GM18508 (cell line): Measurements from ENCODE around the gene TAS2R39.
"Not testable (repeated sequence)": the region's sequence is repeated elsewhere in the genome, so short reads cannot be mapped to it uniquely, and the experiment has no call there.

Experiments used
- ATAC-seq: cut with Tn5 transposase; IDR thresholded peaks from one replicate; pipeline ENCODE4 v1.9.1; 2021; ENCODE audit warnings: moderate number of reproducible peaks; ENCODE audit not compliant: insufficient read depth, unreplicated experiment

The TAS2R39 gene

GRCh38 chr7:143183024-143183423, at the start of gene TAS2R39:
Gene TAS2R39 (plus strand): TSS chr7:143183419. CDS start chr7:143183419, 0 bp downstream.
- ATAC-seq = no peak

- ATAC-seq = no peak
These were observed 36.1 kb upstream of the TAS2R39 start for GRCh38 chr7:143147070-143147469.

- ATAC-seq = no peak
These were observed 35.2 kb upstream of the TAS2R39 start for GRCh38 chr7:143148050-143148449.

GRCh38 chr7:143148651-143149050, 34.6 kb upstream of the TAS2R39 start:
- no peak for ATAC-seq

GRCh38 chr7:143150696-143151095, 32.5 kb upstream of the TAS2R39 start:
- not testable (repeated sequence) for ATAC-seq

GRCh38 chr7:143158617-143159016, 24.6 kb upstream of the TAS2R39 start:
- ATAC-seq = not testable (repeated sequence)

- no peak for ATAC-seq
These were observed 11.5 kb upstream of the TAS2R39 start for GRCh38 chr7:143171697-143172096.

GRCh38 chr7:143172354-143172753, 10.9 kb upstream of the TAS2R39 start:
- ATAC-seq = no peak

GRCh38 chr7:143176128-143176527, 7.1 kb upstream of the TAS2R39 start:
- no peak for ATAC-seq

- ATAC-seq = no peak
These were observed 5.7 kb upstream of the TAS2R39 start for GRCh38 chr7:143177374-143178119.

- ATAC-seq = not testable (repeated sequence)
These were observed 2.4 kb upstream of the TAS2R39 start for GRCh38 chr7:143180771-143181170.

- no peak for ATAC-seq
These were observed 1.9 kb upstream of the TAS2R39 start for GRCh38 chr7:143181349-143181748.

- ATAC-seq = no peak
These were observed 2.3 kb downstream of the TAS2R39 start for GRCh38 chr7:143185551-143185950.

- ATAC-seq = no peak
These were observed 5.8 kb downstream of the TAS2R39 start for GRCh38 chr7:143188994-143189393.

GRCh38 chr7:143193880-143194279, 10.7 kb downstream of the TAS2R39 start:
- no peak for ATAC-seq

- peak; percentile 61 for ATAC-seq
These were observed 15.8 kb downstream of the TAS2R39 start for GRCh38 chr7:143199040-143199439.

GRCh38 chr7:143202161-143202560, 18.9 kb downstream of the TAS2R39 start:
- ATAC-seq = no peak

- no peak for ATAC-seq
These were observed 20.2 kb downstream of the TAS2R39 start for GRCh38 chr7:143203386-143203785.

- ATAC-seq = peak; percentile 82
These were observed 22.5 kb downstream of the TAS2R39 start for GRCh38 chr7:143205560-143206293.

GRCh38 chr7:143210541-143210940, 27.3 kb downstream of the TAS2R39 start:
- no peak for ATAC-seq

GRCh38 chr7:143213478-143213877, 30.3 kb downstream of the TAS2R39 start:
- not testable (repeated sequence) for ATAC-seq
